HG02798 (cell line): ENCODE data around the gene SCO2.

ENCODE experiments used
- ATAC-seq: cut with Tn5 transposase; IDR thresholded peaks from one replicate; pipeline ENCODE4 v1.9.1; 2021; ENCODE audit warnings: mild to moderate bottlenecking; ENCODE audit not compliant: unreplicated experiment, poor library complexity

SCO2 gene

GRCh38 chr22:50532824-50533796 lies 7.7 kb upstream of the SCO2 start:
- ATAC-seq = no peak

DNA sequence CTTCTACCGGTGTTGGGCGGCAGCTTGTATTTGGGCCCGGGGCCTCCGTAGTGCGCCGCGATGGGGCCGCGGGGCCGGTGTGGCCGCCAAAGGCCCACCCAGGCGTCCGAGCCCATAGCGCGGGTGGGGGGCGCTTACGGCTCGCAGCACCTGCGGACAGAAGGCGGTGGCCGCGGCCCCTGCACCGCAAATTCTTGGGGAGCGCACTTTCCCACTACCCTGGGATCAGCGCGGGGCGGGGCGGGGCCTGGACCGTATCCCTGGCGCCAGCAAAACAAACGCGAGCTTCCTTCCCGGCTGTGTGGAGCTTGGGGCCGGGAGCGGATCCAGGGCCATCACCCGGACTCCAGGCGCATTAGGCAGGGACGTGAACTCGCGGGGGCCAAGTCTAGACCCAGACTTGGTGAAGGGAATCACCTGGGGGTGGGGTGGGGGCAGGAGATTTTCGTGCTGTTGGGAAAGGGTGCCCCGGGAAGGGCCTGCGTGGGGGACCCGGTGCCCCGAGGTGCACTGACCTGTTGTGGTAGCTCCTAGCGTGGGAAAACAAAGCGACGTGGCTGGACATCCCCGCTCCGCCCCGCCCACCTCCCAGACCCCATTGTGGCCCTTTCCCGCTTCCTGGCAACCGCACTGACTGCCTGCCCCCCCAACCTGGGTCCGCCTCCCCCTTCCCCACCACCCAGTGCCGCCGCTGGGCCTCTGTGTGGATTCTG lies 6.7 kb upstream of the SCO2 start:
- ATAC-seq = no peak

DNA sequence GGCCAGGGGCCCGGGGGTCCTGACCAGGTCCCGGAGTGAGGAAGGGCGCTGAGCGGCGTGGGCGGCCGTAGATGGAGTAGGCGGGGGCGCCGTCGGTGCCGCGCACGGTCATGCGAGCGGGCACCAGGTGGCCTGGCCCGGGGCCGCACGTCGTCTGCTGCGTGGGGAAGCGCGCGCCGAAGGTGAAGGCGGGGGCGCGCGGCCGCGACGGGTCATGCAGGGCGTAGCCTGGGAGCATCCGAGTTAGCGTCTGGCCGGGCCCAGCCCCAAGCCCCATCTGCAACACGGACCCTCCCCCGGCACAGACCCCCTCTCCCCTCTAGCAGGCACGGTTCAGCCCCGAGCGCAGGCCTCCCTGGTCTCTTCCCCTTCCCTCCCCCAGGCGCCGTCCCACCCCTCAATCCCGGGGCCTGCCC lies 6.2 kb upstream of the SCO2 start:
- ATAC-seq = peak; percentile 29

GRCh38 chr22:50530877-50531545 lies 5.6 kb upstream of the SCO2 start:
- no peak for ATAC-seq

DNA sequence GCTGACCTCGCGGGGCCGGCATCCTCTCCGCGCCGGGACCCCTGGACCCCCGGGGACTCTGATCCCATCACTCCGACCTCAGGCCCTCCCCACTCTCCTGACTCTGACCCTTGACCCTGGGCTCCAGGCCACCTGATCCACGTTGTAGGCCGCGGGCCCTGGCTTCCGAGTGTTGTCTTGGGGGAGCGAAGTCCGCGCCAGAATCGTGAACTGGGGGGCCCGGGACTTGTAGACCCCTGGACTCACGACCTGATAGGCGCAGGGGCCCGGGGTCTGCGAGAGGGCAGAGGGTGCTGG lies 5.1 kb upstream of the SCO2 start:
- ATAC-seq = no peak

DNA sequence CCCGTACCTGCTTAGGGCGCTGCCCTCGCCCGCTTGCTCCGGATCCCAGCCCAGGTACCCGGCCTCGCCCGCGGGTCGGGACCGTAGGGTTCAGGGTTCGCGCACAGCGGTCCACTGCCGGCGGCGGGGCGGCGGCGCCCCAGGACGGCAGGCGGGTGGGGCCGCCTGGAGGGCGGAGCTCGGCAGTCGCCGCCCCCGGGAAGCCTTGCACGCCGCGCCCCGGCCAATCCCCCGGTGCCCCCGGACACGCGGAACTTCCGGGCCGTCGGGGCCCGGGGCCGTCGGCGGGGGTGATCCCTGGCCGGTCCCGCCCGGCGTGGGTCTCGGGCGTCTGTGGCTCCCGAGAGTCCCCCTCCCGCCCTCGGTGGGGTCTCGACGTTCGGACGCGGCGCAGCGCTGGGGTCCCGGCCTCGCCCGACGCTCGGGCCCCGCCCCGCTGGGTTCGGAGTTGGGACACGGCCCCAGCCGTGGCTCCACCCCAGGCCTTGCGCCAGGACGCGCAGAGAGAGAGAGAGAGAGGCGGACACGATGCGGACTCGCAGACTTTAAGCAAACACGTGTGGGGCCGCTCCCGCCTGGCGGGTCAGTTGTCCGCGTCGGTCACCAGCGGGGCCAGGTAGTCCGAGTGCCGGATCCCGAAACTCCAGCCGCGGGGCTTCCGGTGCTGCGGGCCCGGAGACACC lies 4.6 kb upstream of the SCO2 start, which contains the start of gene TYMP:
Gene TYMP (minus strand): TSS at position 116 of the 683 bp plus-strand sequence. CDS start 303 bp downstream, outside the sequence.
- peak; percentile 24 for ATAC-seq

- ATAC-seq = no peak
These were observed 4.1 kb upstream of the SCO2 start for GRCh38 chr22:50529416-50529896.

GRCh38 chr22:50528682-50529415 lies 3.5 kb upstream of the SCO2 start:
- ATAC-seq = no peak

GRCh38 chr22:50527921-50528681 lies 2.7 kb upstream of the SCO2 start:
- ATAC-seq = no peak

DNA sequence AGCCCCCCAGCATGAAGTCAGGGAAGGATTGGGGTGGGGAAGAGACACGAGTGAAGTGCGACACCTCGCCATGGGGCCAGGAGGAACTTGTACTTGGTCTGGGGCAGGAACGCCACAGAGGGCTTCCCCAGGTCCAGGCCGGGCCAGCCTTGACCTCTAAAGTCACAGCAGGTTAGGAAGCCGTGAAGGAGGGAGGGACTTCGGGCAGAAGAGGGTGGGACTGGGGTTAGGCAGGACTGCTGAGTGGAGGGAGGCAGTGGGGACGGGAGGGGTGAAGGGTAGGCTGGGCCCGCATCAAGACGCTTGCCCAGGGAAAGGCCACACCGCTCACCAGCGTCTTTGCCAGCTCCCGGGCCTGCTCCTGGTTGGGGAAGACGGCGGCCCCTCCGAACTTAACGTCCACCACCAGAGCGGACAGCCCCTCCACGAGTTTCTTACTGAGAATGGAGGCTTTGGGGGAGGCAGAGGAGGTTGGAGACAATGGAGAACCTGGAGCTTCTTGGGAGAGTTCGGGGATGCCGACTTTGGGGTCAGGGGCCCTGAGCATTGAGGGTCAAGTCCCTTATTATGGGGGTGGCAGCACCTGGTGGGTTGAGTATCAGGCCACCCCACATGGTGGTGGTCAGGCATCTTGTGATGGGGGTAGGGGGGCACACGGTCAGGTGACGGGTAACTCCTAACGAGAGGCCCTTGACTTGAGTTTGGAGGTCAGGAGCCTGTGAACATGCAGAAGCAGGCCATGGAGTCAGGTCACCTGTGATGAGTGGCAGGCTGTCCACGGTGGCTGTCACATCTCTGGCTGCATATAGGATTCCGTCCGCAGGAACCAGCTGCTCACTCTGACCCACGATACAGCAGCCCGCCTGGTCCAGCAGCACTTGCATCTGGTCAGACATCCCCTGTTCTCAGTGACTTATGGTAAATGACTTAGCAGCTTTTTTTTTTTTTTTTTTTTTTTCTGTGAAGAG lies 1.7 kb upstream of the SCO2 start:
- no peak for ATAC-seq

GRCh38 chr22:50526108-50526833 lies 873 bp upstream of the SCO2 start:
- ATAC-seq = peak; percentile 34

DNA sequence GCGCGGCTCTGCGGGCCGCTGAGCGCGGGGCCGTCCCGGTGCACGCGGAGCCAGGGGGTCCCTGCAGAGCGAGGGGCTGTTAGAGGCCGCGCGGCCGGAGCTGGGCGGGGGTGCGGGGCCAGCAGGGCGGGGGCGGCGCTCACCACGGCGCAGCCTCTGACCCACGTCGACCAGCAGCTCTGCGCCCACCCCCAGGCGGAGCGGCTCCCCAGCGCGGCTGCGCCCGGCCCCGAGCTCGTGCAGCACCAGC lies 385 bp upstream of the SCO2 start:
- no peak for ATAC-seq

- no peak for ATAC-seq
These were observed 708 bp downstream of the SCO2 start for GRCh38 chr22:50524676-50525103.

- no peak for ATAC-seq
These were observed 1.4 kb downstream of the SCO2 start for GRCh38 chr22:50523806-50524675.

DNA sequence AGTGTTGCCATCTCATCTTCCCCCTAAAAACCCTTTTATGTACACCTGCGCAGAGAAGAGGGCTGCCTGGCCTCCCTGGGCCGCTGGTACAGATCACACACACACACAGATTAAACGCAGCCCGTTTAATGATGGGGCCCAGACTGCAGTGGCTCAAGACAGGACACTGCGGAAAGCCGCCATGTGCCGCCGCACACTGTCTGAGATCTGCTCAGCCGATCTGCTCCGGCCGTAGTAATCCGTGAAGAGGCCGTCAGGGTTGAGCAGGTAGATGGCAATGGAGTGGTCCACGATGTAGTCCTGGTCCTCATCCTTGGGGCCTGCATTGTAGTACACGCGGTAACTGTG lies 2.0 kb downstream of the SCO2 start:
- no peak for ATAC-seq

DNA sequence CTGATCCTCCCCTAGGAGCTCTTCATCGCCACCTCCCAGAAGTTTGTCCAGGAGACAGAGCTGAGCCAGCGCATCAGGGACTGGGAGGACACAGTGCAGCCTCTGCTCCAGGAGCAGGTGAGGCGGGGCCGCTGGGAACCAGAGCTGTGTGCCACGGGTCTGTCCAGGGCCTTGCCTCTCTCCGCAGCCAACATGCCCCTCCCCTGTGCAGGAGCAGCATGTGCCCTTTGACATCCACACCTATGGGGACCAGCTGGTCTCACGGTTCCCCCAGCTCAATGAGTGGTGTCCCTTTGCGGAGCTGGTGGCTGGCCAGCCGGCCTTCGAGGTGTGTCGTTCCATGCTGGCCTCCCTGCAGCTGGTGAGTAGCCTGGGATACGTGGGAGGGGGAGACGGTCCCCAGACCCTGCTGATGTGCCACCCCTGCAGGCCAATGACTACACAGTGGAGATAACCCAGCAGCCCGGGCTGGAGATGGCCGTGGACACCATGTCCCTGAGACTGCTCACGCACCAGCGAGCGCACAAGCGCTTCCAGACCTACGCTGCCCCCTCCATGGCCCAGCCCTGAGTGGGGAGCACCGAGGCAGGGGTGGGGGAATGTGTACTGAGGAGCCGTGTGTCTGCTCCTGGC lies 2.5 kb downstream of the SCO2 start:
- ATAC-seq = no peak
